ENCODE measurements around the gene YWHAE.
"Not testable (repeated sequence)": the region's sequence is repeated elsewhere in the genome, so short reads cannot be mapped to it uniquely, and the experiment has no call there.

Gene YWHAE

GRCh38 chr17:1315409-1315808, 84.6 kb downstream of the YWHAE start:
- H3K9ac ChIP-seq (ENCODE audit: low read length), result no peak overlapping the region
- no peaks in the 10 kb centered on the region for H3F3A ChIP-seq (ENCODE audit: insufficient read depth)
- no peaks in the 10 kb centered on the region for H3K27me3 ChIP-seq (ENCODE audit: low read length)
- no peaks in the 10 kb centered on the region for H3K79me2 ChIP-seq (ENCODE audit: insufficient read depth, low read length)
- H3K27ac ChIP-seq (ENCODE audit: low read depth, low read length), result no peak overlapping the region
- H3K9me2 ChIP-seq (replicated peaks; ENCODE audit: insufficient read depth, low read length), result no peaks in the 10 kb centered on the region
- H3K4me2 ChIP-seq (ENCODE audit: low read depth, low read length, poor library complexity, severe bottlenecking), result no peak overlapping the region
- no peaks in the 10 kb centered on the region for H4K20me1 ChIP-seq (ENCODE audit: low read depth, low read length)
- H3K9me3 ChIP-seq (ENCODE audit: insufficient read depth, low read length), result no peaks in the 10 kb centered on the region
- no peak overlapping the region for H3K4me3 ChIP-seq (ENCODE audit: insufficient read depth, low read length, poor library complexity, severe bottlenecking)
- H2AFZ ChIP-seq (ENCODE audit: low read depth, low read length, severe bottlenecking), result no peak overlapping the region
- H3K36me3 ChIP-seq (ENCODE audit: low read length), result no peaks in the 10 kb centered on the region
- TF ChIP-seq EZH2phosphoT487 (conservative IDR thresholded peaks at IDR 0.05; ENCODE audit: low read length) (no peak), CTCF (IDR thresholded peaks at IDR 0.05; ENCODE audit: insufficient read depth, low read length, poor library complexity, severe bottlenecking) (no peak)

- Histone ChIP-seq H3K9ac (ENCODE audit: low read length) (no peak overlapping the region), H3K9me3 (ENCODE audit: insufficient read depth, low read length) (no peaks in the 10 kb centered on the region), H3K27me3 (ENCODE audit: low read length) (no peaks in the 10 kb centered on the region), H2AFZ (ENCODE audit: low read depth, low read length, severe bottlenecking) (no peak overlapping the region), H3F3A (ENCODE audit: insufficient read depth) (no peaks in the 10 kb centered on the region), H3K79me2 (ENCODE audit: insufficient read depth, low read length) (no peaks in the 10 kb centered on the region), H3K4me2 (ENCODE audit: low read depth, low read length, poor library complexity, severe bottlenecking) (no peak overlapping the region), H3K27ac (ENCODE audit: low read depth, low read length) (no peak overlapping the region), H3K36me3 (ENCODE audit: low read length) (no peaks in the 10 kb centered on the region), H3K4me3 (ENCODE audit: insufficient read depth, low read length, poor library complexity, severe bottlenecking) (no peak overlapping the region), H3K9me2 (replicated peaks; ENCODE audit: insufficient read depth, low read length) (no peaks in the 10 kb centered on the region), H4K20me1 (ENCODE audit: low read depth, low read length) (no peaks in the 10 kb centered on the region)
- no peak for TF ChIP-seq CTCF (IDR thresholded peaks at IDR 0.05; ENCODE audit: insufficient read depth, low read length, poor library complexity, severe bottlenecking)
- no peak for TF ChIP-seq EZH2phosphoT487 (conservative IDR thresholded peaks at IDR 0.05; ENCODE audit: low read length)
These were observed 86.6 kb downstream of the YWHAE start for GRCh38 chr17:1313270-1314005.

- no peaks in the 10 kb centered on the region for H3K79me2 ChIP-seq (ENCODE audit: insufficient read depth, low read length)
- H3K4me2 ChIP-seq (ENCODE audit: low read depth, low read length, poor library complexity, severe bottlenecking), result no peak overlapping the region
- no peaks in the 10 kb centered on the region for H3K9me3 ChIP-seq (ENCODE audit: insufficient read depth, low read length)
- no peaks in the 10 kb centered on the region for H3K36me3 ChIP-seq (ENCODE audit: low read length)
- H3K9me2 ChIP-seq (replicated peaks; ENCODE audit: insufficient read depth, low read length), result no peaks in the 10 kb centered on the region
- H3K27ac ChIP-seq (ENCODE audit: low read depth, low read length), result no peak overlapping the region
- no peaks in the 10 kb centered on the region for H3K27me3 ChIP-seq (ENCODE audit: low read length)
- H3F3A ChIP-seq (ENCODE audit: insufficient read depth), result no peaks in the 10 kb centered on the region
- no peak overlapping the region for H2AFZ ChIP-seq (ENCODE audit: low read depth, low read length, severe bottlenecking)
- H4K20me1 ChIP-seq (ENCODE audit: low read depth, low read length), result no peaks in the 10 kb centered on the region
- no peak overlapping the region for H3K4me3 ChIP-seq (ENCODE audit: insufficient read depth, low read length, poor library complexity, severe bottlenecking)
- H3K9ac ChIP-seq (ENCODE audit: low read length), result no peak overlapping the region
- TF ChIP-seq CTCF (IDR thresholded peaks at IDR 0.05; ENCODE audit: insufficient read depth, low read length, poor library complexity, severe bottlenecking), result no peak
- TF ChIP-seq EZH2phosphoT487 (conservative IDR thresholded peaks at IDR 0.05; ENCODE audit: low read length), result no peak
These were observed 87.7 kb downstream of the YWHAE start for GRCh38 chr17:1312261-1312870.

- H3F3A ChIP-seq (ENCODE audit: insufficient read depth); H3K4me2 ChIP-seq (ENCODE audit: low read depth, low read length, poor library complexity, severe bottlenecking): not testable (repeated sequence)
These were observed 92.2 kb downstream of the YWHAE start for GRCh38 chr17:1307829-1308228.

More at GRCh38 chr17:1307829-1308228, 92.2 kb downstream of the YWHAE start:
- not testable (repeated sequence) for H3K9me3 ChIP-seq (ENCODE audit: insufficient read depth, low read length); H4K20me1 ChIP-seq (ENCODE audit: low read depth, low read length); H3K9me2 ChIP-seq (replicated peaks; ENCODE audit: insufficient read depth, low read length); H3K27ac ChIP-seq (ENCODE audit: low read depth, low read length); H2AFZ ChIP-seq (ENCODE audit: low read depth, low read length, severe bottlenecking); H3K79me2 ChIP-seq (ENCODE audit: insufficient read depth, low read length); H3K4me3 ChIP-seq (ENCODE audit: insufficient read depth, low read length, poor library complexity, severe bottlenecking); H3K27me3 ChIP-seq (ENCODE audit: low read length); H3K9ac ChIP-seq (ENCODE audit: low read length); H3K36me3 ChIP-seq (ENCODE audit: low read length)
